Lower lobe of right lung (tissue), 2 donors: Measurements from ENCODE around the gene CHAF1A. TPM values are rescaled to one million over a fixed set of nuclear protein-coding genes. Genes with fewer than 3 reads are reported as not detected.

Source experiments
- ATAC-seq, 2 donors: fragments of 200-7000 bp; cut with Tn5 transposase; one replicate each; pipeline ENCODE4 v1.9.1; 2020 to 2022; ENCODE audit warnings: mild to moderate bottlenecking in 2 of 2, moderate library complexity in 2 of 2
- DNase-seq: peaks from one replicate; pipeline ENCODE4 v3.0.0-alpha.2; 2020
- H3K27ac ChIP-seq: fragments of 200-600 bp; one replicate; pipeline ENCODE4 v1.8.0; 2022
- H3K27me3 ChIP-seq: fragments of 200-600 bp; one replicate; pipeline ENCODE4 v1.8.0; 2022; ENCODE audit warnings: low read depth
- H3K36me3 ChIP-seq: fragments of 200-600 bp; one replicate; pipeline ENCODE4 v1.8.0; 2022; ENCODE audit warnings: mild to moderate bottlenecking
- H3K4me1 ChIP-seq: fragments of 200-600 bp; one replicate; pipeline ENCODE4 v1.8.0; 2022
- H3K4me3 ChIP-seq: fragments of 200-600 bp; one replicate; pipeline ENCODE4 v1.8.0; 2022; ENCODE audit warnings: mild to moderate bottlenecking
- H3K9me3 ChIP-seq: fragments of 200-600 bp; one replicate; pipeline ENCODE4 v1.8.0; 2022
- intact Hi-C: fragments of 100-400 bp; cut with DNase I; formaldehyde crosslinking; loops from one replicate; pipeline ENCODE4 v1.11.0; 2022
- total RNA-seq: library from RNA; stranded (reverse); fragmentation: NEBNext Ultra II Directional; extraction: Animal tissue kit (Norgen Biotek cat#: 25700); gene quantifications from one replicate; pipeline ENCODE4 v1.2.1, GENCODE V29; 2021
- TF ChIP-seq, protein P1 (sequence below): fragments of 200-600 bp; IDR thresholded peaks from one replicate; pipeline ENCODE4 v1.8.0; 2022; ENCODE audit warnings: antibody characterized with exemption, mild to moderate bottlenecking
- donor health status: DM: no; HTN: yes; CAD: no; lungs with severe emphysema.

CHAF1A gene
- total RNA-seq, 1 donor from 2014 or later, result 7.2 TPM

DNA sequence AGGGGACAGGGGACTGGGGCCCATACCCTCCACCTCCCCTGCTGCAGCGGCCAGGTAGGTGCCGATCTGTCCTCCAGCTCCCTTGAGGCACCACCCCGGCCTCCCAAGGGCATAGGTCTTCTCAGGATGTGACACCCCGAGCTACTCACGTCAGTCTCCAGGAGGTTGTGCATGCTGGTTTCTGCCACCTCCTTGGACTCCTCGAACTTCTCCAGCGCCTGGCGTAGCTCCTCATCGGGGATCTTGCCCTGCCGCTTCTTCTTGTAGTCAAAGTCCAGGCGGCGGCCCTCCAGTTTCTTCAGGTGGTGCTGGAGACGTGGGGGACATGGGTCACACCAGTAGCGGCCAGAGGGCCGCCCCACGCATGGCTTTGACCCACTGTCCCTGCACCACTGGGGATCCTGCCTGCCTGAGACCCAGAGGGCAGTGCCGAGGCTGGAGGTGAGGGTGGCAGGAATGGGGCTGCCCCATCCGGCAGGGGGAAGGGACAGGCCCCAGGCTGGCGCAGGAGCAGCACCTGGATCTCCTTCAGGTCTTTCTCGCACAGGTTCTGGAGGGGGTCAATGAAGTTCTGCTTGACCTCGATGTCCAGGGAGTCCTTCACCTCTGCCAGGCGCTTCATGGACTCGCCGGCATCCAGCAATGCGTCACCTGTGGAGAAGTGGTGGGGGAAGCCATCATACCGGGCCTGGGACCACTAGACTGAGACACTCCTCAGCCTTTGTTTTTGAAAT, 38.7 kb upstream of the CHAF1A start:
- Histone ChIP-seq H3K27ac (no peak overlapping the region), H3K36me3 (peaks cover 88% of the 10 kb centered on the region), H3K4me3 (no peak overlapping the region), H3K4me1 (peaks cover 17% of the 10 kb centered on the region), H3K9me3 (no peaks in the 10 kb centered on the region), H3K27me3 (no peaks in the 10 kb centered on the region)
- ATAC-seq (no peak), DNase-seq (peak; percentile 45)
- intact Hi-C loops, result no loop called here
- TF ChIP-seq, protein P1, sequence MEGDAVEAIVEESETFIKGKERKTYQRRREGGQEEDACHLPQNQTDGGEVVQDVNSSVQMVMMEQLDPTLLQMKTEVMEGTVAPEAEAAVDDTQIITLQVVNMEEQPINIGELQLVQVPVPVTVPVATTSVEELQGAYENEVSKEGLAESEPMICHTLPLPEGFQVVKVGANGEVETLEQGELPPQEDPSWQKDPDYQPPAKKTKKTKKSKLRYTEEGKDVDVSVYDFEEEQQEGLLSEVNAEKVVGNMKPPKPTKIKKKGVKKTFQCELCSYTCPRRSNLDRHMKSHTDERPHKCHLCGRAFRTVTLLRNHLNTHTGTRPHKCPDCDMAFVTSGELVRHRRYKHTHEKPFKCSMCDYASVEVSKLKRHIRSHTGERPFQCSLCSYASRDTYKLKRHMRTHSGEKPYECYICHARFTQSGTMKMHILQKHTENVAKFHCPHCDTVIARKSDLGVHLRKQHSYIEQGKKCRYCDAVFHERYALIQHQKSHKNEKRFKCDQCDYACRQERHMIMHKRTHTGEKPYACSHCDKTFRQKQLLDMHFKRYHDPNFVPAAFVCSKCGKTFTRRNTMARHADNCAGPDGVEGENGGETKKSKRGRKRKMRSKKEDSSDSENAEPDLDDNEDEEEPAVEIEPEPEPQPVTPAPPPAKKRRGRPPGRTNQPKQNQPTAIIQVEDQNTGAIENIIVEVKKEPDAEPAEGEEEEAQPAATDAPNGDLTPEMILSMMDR, result no peak

DNA sequence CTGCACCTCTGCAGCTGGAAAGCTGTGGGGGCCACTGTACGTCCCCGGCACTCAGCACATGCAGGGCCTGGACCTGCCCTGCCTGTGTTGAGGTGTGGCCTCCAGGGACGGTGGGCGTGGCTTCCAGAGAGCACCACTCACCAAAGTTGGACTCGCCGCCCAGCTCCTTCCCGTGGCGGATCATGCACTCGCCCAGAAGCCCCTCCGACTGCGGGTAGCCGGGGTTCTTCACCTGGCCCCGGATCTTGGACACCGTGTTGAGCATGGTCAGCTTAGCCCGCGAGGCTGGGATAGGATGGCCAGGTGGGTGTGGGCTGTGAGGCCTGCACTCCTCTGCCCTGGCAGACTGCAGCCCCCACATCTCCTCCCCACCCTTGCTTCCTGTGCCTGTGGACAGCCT, 37.1 kb upstream of the CHAF1A start:
- TF ChIP-seq, protein P1, result no peak
- no peaks in the 10 kb centered on the region for H3K9me3 ChIP-seq
- peaks cover 71% of the 10 kb centered on the region for H3K36me3 ChIP-seq
- no peak overlapping the region for H3K4me3 ChIP-seq
- intact Hi-C loops, result no loop called here
- H3K27ac ChIP-seq, result no peak overlapping the region
- DNase-seq (peak; percentile 49), ATAC-seq (no peak)
- H3K4me1 ChIP-seq, result peaks cover 33% of the 10 kb centered on the region
- H3K27me3 ChIP-seq, result no peaks in the 10 kb centered on the region

DNA sequence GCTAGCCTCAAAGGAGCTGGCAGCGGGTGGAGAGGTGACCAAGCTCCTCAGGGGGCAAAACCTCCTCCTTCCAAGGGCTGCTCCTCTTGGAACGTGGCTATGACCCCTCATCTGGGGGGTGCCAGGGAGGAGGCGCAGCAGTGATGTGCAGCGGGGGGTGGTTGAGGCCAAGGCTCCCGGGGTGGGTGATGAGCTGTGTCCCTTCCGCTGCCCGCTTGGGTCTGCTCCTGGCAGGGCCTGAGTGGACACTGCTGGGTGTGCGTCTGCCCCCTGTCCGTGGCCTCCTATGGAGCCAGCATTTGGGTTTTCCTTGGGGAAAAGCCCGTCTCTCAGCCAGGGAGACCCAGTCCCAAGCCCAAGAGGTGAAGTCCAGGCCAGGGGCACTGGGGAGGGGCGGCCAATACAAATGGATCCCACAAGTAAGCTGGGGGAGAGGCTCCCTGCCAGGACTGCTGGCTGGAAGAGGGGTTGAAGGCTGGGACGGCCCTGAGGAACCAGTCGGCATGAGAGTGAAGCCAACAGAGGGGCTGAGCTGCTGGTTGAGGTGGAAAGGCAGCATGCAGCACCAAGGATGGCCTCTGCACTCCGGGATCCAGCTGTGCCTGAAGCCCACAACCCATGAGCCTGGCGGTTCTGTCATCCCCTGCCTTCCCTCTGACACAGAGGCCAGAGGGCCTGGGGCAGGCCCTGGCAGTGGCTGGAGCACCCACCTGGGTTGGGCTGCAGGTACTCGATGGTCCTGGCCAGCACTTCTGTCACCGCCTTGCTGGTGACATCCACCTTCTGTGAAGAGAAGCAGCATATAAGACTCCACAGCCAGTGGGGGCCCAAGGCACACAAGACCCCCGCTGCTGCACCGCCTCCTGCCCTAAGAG, 36.4 kb upstream of the CHAF1A start:
- Histone ChIP-seq H3K9me3 (no peaks in the 10 kb centered on the region), H3K27me3 (no peaks in the 10 kb centered on the region), H3K36me3 (peaks cover 65% of the 10 kb centered on the region), H3K4me1 (peaks cover 40% of the 10 kb centered on the region), H3K27ac (no peak overlapping the region), H3K4me3 (no peak overlapping the region)
- DNase-seq (no peak), ATAC-seq (no peak)
- TF ChIP-seq, protein P1, result no peak
- intact Hi-C loops, result no loop called here

DNA sequence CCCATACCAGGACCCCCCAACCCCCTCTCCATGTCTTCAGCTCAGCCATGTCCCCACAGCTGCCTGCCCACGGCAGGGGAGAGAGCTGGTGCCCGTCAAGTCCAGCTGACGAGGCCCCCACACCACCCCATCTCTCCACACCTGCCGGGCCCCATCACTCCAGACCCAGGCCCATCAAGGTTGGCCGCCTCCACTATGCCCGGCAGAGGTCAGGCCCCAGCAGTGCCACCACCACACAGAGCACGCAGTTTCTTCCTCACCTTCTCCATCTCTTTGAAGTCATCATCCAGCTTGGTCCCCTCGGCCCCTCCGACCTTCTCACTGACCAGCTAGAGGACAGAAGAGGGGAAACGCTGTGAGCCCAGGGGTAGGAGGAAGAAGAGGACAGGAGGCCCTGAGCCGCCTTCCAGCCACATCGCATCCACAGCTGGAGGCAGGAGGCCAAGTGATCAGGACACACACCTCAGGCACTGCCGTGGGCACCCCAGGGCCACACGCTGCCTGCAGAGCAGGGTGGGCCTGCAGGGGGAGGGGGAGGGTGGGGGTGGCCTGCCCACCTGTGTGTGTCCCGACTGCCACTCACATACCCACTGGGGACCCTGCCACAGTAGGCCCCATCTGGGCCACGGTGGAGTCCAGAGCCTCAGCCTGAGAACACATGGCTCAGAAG, 35.6 kb upstream of the CHAF1A start:
- Histone ChIP-seq H3K27me3 (no peaks in the 10 kb centered on the region), H3K9me3 (no peaks in the 10 kb centered on the region), H3K36me3 (peaks cover 60% of the 10 kb centered on the region), H3K4me3 (no peak overlapping the region), H3K27ac (no peak overlapping the region), H3K4me1 (peaks cover 48% of the 10 kb centered on the region)
- no peak for DNase-seq
- ATAC-seq, result no peak
- intact Hi-C loops, result no loop called here
- TF ChIP-seq, protein P1, result no peak

DNA sequence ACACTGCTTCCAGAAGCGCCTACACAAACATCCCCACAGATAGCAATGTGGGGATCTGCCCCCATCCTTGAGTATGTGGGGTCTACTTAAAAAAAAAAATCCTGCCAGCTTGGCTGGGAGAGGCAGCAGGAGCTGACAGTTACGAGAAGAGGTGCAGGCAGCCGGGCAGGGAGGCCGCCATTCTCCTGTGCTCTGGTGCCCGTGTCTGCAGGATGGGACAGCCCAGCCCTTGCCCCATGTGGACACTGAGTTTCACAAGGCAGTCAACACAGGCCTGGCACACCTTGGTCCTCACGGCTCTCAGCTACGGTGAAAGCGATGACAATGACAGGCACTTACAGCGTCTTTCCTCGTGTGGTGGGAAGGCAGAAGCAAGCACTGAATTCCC, 35.1 kb upstream of the CHAF1A start:
- no peak for ATAC-seq

More for the DNA sequence above, 35.1 kb upstream of the CHAF1A start:
- DNase-seq, result no peak
- Histone ChIP-seq H3K9me3 (no peaks in the 10 kb centered on the region), H3K36me3 (peaks cover 55% of the 10 kb centered on the region), H3K4me3 (no peak overlapping the region), H3K4me1 (peaks cover 53% of the 10 kb centered on the region), H3K27me3 (no peaks in the 10 kb centered on the region), H3K27ac (no peak overlapping the region)
- intact Hi-C loops, result no loop called here
- TF ChIP-seq, protein P1, result no peak
